Stimulated activated CD8-positive, alpha-beta memory T cell treated with anti-CD3 and anti-CD28 coated beads, Interleukin-15, amount 100 ng/mL, for 4 hours (primary cell): ENCODE measurements around the gene FAM47E.
"Not testable (repeated sequence)": the region's sequence is repeated elsewhere in the genome, so short reads cannot be mapped to it uniquely, and the experiment has no call there.

Experiments used
- DNase-seq, 2 donors: peaks; one replicate each; pipeline ENCODE4 v3.0.0-alpha.2; 2020; ENCODE audit warnings: low read depth in 2 of 2

FAM47E gene

DNA sequence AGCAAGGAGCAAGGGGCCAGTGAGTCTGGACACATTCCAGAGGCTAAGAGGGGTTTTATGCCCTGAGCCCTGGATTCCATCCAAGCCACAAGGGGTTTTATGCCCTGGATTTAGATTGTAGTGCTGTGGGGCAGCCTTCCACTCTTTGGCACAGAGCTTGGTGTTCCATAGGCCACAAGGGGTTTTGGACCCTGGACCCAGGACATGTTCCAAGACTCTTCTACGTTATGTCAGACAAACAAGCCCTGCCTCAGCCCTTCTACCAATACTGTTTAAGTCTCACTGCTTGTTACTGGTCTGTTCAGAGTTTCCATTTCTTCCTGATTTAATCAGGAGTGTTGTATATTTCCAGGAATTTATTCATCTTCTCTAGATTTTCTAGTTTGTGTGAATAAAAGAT lies 25.1 kb upstream of the FAM47E start:
- no peak for DNase-seq

GRCh38 chr4:76232681-76233080 lies 18.8 kb upstream of the FAM47E start:
- no peak for DNase-seq

DNA sequence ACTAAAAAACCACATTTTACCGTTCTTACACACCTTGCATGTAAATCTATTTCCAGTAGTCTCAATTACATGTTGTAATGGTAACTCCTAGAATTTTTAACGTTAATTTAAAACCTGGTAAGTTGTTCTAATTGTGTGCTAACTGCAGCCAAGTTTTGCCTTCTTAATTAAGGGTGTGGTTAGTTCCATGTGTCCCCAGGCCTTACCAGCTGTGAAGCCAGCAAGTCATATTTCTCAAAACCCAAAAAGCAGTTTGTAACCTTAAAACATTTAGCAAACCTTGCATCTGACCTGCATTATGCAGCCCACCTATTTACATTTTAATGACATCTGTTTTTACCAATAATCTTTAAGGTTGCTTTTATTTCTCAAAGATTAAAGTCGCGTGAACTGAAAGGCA lies 18.4 kb upstream of the FAM47E start:
- no peak for DNase-seq

DNA sequence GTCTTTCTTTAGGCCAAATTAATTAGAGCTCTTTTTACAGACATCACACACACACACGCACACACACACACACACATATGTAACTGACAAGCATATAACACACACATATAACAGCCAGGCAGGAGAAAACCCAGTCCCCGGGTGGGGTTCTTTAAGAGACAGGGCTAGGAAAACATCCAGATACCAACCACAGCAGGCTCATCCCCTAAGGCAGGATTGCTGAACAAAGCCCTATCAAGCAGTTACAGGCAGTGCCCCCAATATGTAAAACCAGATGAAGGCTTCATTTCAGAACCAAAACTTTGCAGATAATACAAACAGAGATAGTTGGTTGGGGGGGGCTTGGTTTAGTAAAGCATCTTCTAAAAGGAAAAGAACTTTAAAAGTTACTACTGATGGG lies 18.0 kb upstream of the FAM47E start:
- DNase-seq = no peak

GRCh38 chr4:76233967-76234678 lies 17.4 kb upstream of the FAM47E start:
- no peak for DNase-seq

DNA sequence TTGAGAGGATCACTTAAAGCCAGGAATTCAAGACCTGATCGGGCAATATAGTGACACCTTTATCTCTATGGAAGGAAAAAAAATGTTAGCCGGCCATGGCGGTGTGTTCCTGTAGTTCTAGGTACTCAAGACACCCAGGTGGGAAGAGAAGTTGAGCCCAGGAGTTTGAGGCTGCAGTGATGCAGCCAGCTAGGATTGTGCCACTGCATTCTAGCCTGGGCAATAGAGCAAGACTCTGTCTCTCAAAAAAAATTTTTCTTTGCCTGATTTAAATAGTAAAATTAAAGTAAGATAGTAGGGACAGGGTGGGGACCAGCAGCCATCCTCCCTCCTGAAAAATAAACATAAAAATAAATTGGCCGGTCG lies 16.9 kb upstream of the FAM47E start:
- DNase-seq = no peak

DNA sequence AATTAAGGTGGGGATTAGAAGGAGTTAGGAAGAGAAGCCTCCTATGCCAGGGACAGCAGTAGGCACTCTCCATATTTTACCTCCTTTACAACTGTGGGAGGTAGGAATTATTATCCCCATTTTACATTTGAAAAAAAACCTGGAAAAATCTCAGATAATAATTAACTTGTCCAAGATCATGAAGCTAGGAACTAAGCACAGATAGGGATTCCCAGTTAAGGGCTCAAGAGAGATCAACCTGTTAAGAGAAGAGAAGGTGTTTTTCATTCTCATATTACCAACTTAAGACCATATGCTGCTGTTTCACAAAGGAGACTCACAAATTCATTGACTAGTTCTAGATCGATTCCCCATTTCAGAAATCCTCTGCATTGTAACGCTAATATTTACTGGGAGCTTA lies 16.1 kb upstream of the FAM47E start:
- DNase-seq = no peak

- no peak for DNase-seq
These were observed 15.6 kb upstream of the FAM47E start for GRCh38 chr4:76235915-76236314.

- DNase-seq = no peak
These were observed 13.3 kb upstream of the FAM47E start for GRCh38 chr4:76238236-76238635.

- DNase-seq = no peak
These were observed 12.8 kb upstream of the FAM47E start for GRCh38 chr4:76238701-76239100.

DNA sequence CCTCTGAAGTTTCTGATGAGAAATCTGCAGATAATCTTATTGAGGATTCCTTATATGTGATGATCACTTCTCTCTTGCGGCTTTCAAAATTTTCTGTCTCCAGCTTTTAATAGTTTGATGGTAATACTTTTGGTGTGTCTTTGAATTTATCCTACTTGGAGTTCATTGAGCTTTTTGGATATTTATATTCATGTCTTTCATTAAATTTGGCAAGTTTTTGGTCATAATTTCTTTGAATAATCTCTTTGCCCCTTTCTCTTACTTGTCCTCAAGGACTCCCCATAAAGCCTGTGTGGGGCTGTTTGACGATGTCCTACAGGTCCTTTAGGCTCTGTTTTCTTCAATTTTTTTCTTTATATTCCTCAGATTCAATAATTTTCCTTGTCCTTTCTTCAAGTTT lies 11.3 kb upstream of the FAM47E start:
- no peak for DNase-seq

- DNase-seq = not testable (repeated sequence)
These were observed 7.6 kb upstream of the FAM47E start for GRCh38 chr4:76243877-76244276.

DNA sequence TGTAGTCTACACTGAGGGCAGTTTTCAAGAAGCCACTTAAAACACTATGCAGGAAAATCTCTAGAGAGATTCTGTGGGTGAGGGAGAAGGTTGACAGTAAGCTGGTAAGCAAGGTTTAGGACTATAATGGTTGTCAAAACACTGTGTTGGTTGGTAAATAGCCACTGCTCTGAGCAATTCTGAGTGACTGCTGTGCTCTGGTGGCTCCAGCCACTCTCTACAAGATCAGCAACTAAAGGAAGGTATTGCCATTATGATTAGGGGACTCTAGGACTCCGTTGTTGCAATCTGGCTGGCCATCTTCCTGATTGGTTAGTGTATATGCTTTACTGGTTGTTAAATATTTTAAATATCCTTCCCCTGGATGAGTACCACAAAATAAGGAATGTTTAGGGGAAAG lies 5.5 kb upstream of the FAM47E start:
- no peak for DNase-seq

DNA sequence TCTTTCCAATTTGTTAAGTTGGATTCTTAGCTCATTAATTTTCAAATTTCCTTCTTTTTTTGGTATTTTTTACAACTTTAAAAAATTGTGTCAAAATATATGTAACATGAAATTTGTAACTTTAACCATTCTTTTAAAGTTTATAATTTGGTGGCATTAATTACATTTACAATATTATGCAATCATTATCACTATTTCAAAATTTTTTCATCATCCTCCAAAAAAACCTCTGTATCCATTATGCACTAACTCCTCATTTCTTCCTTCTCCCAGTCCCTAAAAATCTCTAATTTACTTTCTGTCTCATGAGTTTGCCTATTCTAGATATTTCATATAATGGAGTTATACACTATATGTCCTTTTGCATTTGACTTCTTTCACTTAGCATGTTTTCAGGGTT lies 4.7 kb upstream of the FAM47E start:
- no peak for DNase-seq

GRCh38 chr4:76250962-76251361 lies 559 bp upstream of the FAM47E start:
- no peak for DNase-seq

DNA sequence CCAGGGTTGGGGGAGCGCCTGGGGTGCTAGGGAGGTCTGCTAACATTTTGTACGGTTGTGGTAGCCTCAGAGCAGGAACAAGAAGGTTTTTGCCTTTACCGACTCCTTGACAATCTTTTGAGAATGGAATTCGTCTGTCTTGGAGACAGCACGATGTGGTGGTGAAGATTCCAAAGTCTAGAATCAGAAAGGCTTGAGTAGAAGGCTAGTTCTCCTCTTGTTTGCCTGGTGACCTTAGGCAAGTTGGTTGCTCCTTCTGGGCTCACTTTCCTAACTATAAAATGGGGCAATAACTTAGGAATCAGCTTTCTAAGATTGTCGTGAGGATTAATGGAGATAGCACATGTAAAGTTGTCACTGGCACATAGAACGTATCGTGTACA lies 741 bp downstream of the FAM47E start:
- no peak for DNase-seq

- DNase-seq = no peak
These were observed 2.0 kb downstream of the FAM47E start for GRCh38 chr4:76253511-76253910.

DNA sequence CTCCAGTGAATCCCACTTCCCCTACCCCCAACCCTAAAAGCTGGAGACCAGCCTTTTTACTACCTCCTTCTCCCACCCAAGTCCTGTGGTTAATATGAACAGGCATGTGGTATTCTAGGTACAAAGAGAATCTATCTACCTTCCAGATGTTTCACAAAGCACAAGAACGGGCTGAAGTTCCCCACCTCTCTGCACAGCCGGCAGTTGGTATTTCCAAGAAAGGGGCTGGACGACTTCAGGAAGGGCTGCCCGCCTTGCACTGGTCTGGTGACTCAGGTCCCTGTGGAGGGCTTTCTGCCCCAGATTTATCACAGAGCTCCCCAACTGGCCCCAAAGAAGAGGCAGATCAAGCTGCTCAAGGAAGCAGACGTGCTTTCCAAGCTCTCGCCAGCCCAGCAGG lies 4.5 kb downstream of the FAM47E start:
- DNase-seq = no peak

GRCh38 chr4:76256968-76257367 lies 5.4 kb downstream of the FAM47E start:
- no peak for DNase-seq

GRCh38 chr4:76257824-76258223 lies 6.3 kb downstream of the FAM47E start:
- no peak for DNase-seq

- no peak for DNase-seq
These were observed 9.1 kb downstream of the FAM47E start for GRCh38 chr4:76260571-76260970.

DNA sequence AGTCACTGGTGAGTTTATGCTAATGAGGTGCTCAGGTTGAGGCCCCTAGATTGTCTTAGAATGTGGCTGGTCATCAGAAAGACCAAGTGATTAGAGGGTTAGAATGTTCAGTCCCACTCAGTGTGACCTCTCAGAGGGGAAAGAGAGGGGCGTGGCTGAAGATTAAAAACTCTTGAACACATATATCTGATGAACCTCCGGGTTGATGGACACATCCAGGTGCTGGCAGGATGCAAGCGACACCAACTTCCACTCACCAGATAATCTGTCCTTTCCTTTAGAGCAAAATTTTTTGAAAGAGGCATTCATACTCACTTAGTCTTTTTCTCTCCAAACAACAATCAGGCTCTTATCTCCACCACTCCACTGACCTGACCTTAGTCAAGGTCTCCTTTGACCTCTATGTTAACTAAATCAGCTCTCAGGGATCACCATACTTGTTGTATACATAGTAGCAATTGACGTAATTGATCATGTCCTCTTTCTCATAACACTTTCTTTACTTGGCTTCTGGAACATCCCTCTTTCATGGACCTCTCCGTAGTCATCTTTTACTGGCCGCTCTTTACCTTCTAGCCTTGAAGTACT lies 14.2 kb downstream of the FAM47E start:
- DNase-seq = no peak

DNA sequence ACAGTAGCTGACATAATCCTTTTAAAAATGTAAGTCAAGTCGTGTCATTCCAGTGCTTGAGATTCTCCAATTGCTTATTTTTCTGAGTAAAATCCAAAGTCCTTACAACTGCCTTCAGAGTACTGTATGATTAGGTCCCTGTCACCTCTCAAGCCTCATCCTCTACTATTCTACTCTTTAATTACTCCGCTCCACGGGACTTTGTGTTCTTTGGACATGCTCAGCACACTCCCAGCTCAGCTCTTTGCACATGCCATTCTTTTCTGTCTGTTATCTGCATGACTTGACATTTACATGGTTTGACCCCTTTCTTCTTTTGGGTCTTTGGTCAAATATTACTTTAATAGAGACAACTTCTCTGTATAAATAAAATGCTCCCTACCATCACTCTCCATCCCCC lies 15.1 kb downstream of the FAM47E start:
- no peak for DNase-seq

DNA sequence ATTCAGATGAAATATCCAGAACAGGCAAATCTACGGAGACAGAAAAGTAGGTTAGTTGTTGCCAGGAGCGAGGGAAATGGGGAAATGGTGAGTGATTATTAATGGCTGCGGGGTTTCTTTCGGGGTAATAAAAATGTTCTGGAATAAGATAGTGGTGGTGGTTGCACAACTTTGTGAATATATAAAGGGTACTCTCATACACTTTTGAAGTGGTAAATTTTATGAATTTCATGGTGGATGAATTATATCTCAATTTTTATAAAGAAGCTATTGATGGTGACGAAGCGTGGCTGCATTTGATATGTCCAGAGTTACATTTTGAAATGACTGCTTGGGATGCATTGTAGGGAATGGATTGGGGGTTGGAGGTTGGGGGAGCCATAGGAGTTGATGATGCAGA lies 16.3 kb downstream of the FAM47E start:
- DNase-seq = no peak
